Activated CD8-positive, alpha-beta memory T cell treated with anti-CD3 and anti-CD28 coated beads for 4 hours (primary cell): ENCODE results near the gene NDUFA8.

Experiments
- DNase-seq, 2 donors: peaks; one replicate each; pipeline ENCODE4 v3.0.0-alpha.2; 2020; ENCODE audit warnings: low read depth in 2 of 2

NDUFA8 gene

GRCh38 chr9:122184551-122184950 is 25.0 kb upstream of the NDUFA8 start:
- no peak for DNase-seq

- no peak for DNase-seq
Observed at GRCh38 chr9:122183501-122183900, 23.9 kb upstream of the NDUFA8 start.

GRCh38 chr9:122180633-122181032 is 21.1 kb upstream of the NDUFA8 start:
- no peak for DNase-seq

GRCh38 chr9:122179690-122180074 is 20.1 kb upstream of the NDUFA8 start:
- no peak for DNase-seq

- DNase-seq = no peak
Observed at GRCh38 chr9:122179054-122179689, 19.6 kb upstream of the NDUFA8 start.

GRCh38 chr9:122176916-122177315 is 17.3 kb upstream of the NDUFA8 start:
- DNase-seq = no peak

- DNase-seq = no peak
Observed at GRCh38 chr9:122173670-122174069, 14.1 kb upstream of the NDUFA8 start.

- no peak for DNase-seq
Observed at GRCh38 chr9:122172131-122172530, 12.6 kb upstream of the NDUFA8 start.

- DNase-seq = no peak
Observed at GRCh38 chr9:122168356-122168755, 8.8 kb upstream of the NDUFA8 start.

GRCh38 chr9:122164286-122164685 is 4.7 kb upstream of the NDUFA8 start:
- DNase-seq = no peak

GRCh38 chr9:122162415-122162814 is 2.8 kb upstream of the NDUFA8 start:
- DNase-seq = no peak

GRCh38 chr9:122159925-122160246 is 307 bp upstream of the NDUFA8 start:
- no peak for DNase-seq

GRCh38 chr9:122158202-122158601 is 1.4 kb downstream of the NDUFA8 start:
- no peak for DNase-seq

- DNase-seq = no peak
Observed at GRCh38 chr9:122155796-122156195, 3.8 kb downstream of the NDUFA8 start.

GRCh38 chr9:122151267-122151828 is 8.2 kb downstream of the NDUFA8 start:
- DNase-seq = no peak

- no peak for DNase-seq
Observed at GRCh38 chr9:122145592-122145863, 14.1 kb downstream of the NDUFA8 start.

GRCh38 chr9:122144836-122145591 is 14.6 kb downstream of the NDUFA8 start:
- no peak for DNase-seq

- DNase-seq = no peak
Observed at GRCh38 chr9:122143876-122144405, 15.6 kb downstream of the NDUFA8 start.

GRCh38 chr9:122143296-122143695 is 16.3 kb downstream of the NDUFA8 start:
- DNase-seq = no peak

- no peak for DNase-seq
Observed at GRCh38 chr9:122141671-122142070, 17.9 kb downstream of the NDUFA8 start.

GRCh38 chr9:122140368-122141193 is 19.0 kb downstream of the NDUFA8 start:
- no peak for DNase-seq

GRCh38 chr9:122138560-122139268 is 20.9 kb downstream of the NDUFA8 start:
- DNase-seq = no peak
